GM12892 (cell line): ENCODE measurements around the gene INPP5A.

Source experiments
- POLR2A ChIP-seq: IDR thresholded peaks from 2 replicates; pipeline ENCODE4 v1.6.1; 2011; ENCODE audit warnings: low read depth, low read length, control low read depth
- TAF1 ChIP-seq: IDR thresholded peaks from 2 replicates; pipeline ENCODE4 v1.6.1; 2011; ENCODE audit warnings: low read depth, mild to moderate bottlenecking, control low read depth, low read length, borderline replicate concordance

GRCh38 chr10:132829403-132829802, 291.8 kb downstream of the INPP5A start:
- TF ChIP-seq TAF1 (no peak), POLR2A (no peak)
